Gastroesophageal sphincter (tissue), 4 donors: ENCODE data around the gene MOGAT2. TPM values are rescaled to one million over a fixed set of nuclear protein-coding genes. Genes with fewer than 3 reads are reported as not detected.
A peak's percentile ranks its signal among the peaks of the same experiment; 100 is the strongest.

Source experiments
- ATAC-seq: fragments of 150-250 bp; one replicate; pipeline ENCODE4 v1.9.1; 2016; ENCODE audit warnings: mild to moderate bottlenecking, moderate library complexity
- H3K27ac ChIP-seq, 4 donors: fragments of 200-600 bp; sonication (generic) in 3 of 4; 1 replicate in 3 of 4; 2 replicates in 1 of 4; pipeline ENCODE4 v1.5.1; 2016 to 2019
- H3K27me3 ChIP-seq: fragments of 200-600 bp; sonication (generic); one replicate; pipeline ENCODE4 v1.5.1; 2019
- H3K36me3 ChIP-seq, 2 donors: fragments of 200-600 bp; sonication (generic); one replicate each; pipeline ENCODE4 v1.5.1; 2019; ENCODE audit warnings: control low read depth in 1 of 2
- H3K4me1 ChIP-seq, 3 donors: fragments of 200-600 bp; sonication (generic); 1 replicate in 2 of 3; 2 replicates in 1 of 3; pipeline ENCODE4 v1.5.1; 2016 to 2019; ENCODE audit warnings: control low read depth in 2 of 3
- H3K4me3 ChIP-seq, 2 donors: fragments of 200-600 bp; sonication (generic); one replicate each; pipeline ENCODE4 v1.5.1; 2019; ENCODE audit warnings: mild to moderate bottlenecking in 1 of 2, moderate library complexity in 1 of 2
- H3K9me3 ChIP-seq, 3 donors: fragments of 200-600 bp; sonication (generic); one replicate each; pipeline ENCODE4 v1.5.1; 2017 to 2019; ENCODE audit warnings: control low read depth in 2 of 3
- EP300 ChIP-seq: sonication (generic); formaldehyde crosslinking; IDR thresholded peaks from one replicate; pipeline ENCODE4 v1.6.1; 2017; ENCODE audit warnings: antibody characterized with exemption, mild to moderate bottlenecking
- POLR2A ChIP-seq, 2 donors: fragments of 450-650 bp; IDR thresholded peaks; one replicate each; pipeline ENCODE4 v1.6.1; 2017; ENCODE audit warnings: antibody characterized with exemption in 2 of 2, mild to moderate bottlenecking in 2 of 2, moderate library complexity in 1 of 2
- POLR2AphosphoS5 ChIP-seq: sonication (generic); formaldehyde crosslinking; IDR thresholded peaks from one replicate; pipeline ENCODE4 v1.6.1; 2017; ENCODE audit warnings: antibody characterized with exemption
- WGBS, 2 donors: methylation state at CpG; one replicate each; pipeline ENCODE4 v1.1.5; 2018; ENCODE audit warnings: low coverage in 1 of 2; 5-methylcytosine and 5-hydroxymethylcytosine counted together
- total RNA-seq, 4 donors: library from RNA; depleted of rRNA; stranded (reverse); fragments of >200 nt; gene quantifications; one replicate each; pipeline ENCODE4 v1.1.0, GENCODE V29; 2016
- TF ChIP-seq, protein P1 (sequence below), 4 experiments: fragments of 200-600 bp in 2 of 4; fragments of 450-650 bp in 2 of 4; sonication (generic) in 1 of 4; IDR thresholded peaks; one replicate each; pipeline ENCODE4 v1.5.1; 2017 to 2019; ENCODE audit warnings: antibody characterized with exemption in 4 of 4, mild to moderate bottlenecking in 2 of 4, moderate library complexity in 2 of 4

The MOGAT2 gene
- total RNA-seq, 4 donors from 2014 or later = 0.30 TPM; not detected in 3

DNA sequence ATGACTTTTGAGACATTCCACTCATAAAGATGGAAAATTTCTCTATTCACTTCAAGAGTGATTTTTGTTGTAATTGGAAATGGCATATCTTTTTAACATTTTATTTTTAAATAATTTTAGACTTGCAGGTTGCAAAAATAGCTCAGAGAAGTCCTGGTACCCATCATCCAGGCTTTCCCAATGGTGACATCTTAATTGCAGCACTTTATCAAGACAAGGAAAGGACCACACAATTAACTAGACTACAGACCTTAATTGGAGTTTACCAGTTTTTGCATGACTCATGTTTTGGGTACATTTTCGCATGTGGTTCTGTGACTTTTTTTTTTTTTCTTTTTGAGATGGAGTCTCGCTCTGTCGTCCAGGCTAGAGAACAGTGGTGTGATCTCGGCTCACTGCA, 25.8 kb upstream of the MOGAT2 start:
- no peaks in the 10 kb centered on the region for H3K27me3 ChIP-seq
- 67 to 92% methylated on average over 4 of the region's 4 CpGs for WGBS, 2 donors
- no peak for TF ChIP-seq POLR2A (IDR thresholded peaks at IDR 0.05)
- TF ChIP-seq EP300 = no peak
- no peak for ATAC-seq
- H3K9me3 ChIP-seq = no peaks in the 10 kb centered on the region
- no peaks in the 10 kb centered on the region for H3K4me1 ChIP-seq
- H3K4me3 ChIP-seq = no peak overlapping the region
- no peaks in the 10 kb centered on the region for H3K36me3 ChIP-seq
- no peak overlapping the region for H3K27ac ChIP-seq

DNA sequence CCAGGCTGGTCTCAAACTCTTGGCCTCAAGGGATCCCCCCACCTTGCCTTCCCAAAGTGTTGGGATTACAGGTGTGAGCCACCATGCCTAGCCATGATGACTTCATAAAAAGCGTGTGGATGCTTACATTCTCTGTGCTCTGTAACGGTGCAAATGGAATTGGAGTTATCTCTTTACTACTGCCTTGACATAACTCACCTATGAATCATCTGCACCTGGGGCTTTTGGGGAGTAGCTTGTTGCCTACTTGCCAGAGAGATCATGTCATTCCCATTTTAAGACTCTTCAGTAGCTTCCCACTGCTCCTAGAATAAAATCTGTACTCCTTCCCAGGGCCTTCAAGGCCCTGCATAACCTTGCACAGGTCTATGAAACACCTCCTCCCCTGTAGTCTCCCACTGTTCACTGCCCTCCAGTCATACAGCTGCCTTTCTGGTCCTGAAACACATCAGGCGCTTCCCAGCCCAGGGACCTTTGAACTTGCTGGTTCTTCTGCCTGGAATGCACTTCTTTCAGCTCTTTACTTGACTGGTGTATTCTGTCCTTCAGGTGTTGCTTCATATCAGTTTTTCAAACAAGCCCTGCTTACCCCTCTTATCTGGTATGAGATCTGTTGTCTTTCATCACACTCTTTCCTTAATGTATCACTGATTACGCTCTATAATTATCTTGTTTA, 19.6 kb upstream of the MOGAT2 start:
- H3K27me3 ChIP-seq = no peaks in the 10 kb centered on the region
- 96 to 98% methylated on average over 4 of the region's 4 CpGs for WGBS, 2 donors
- no peak overlapping the region for H3K27ac ChIP-seq
- TF ChIP-seq EP300 (no peak), POLR2AphosphoS5 (no peak), POLR2A (IDR thresholded peaks at IDR 0.05) (no peak)
- TF ChIP-seq, protein P1, sequence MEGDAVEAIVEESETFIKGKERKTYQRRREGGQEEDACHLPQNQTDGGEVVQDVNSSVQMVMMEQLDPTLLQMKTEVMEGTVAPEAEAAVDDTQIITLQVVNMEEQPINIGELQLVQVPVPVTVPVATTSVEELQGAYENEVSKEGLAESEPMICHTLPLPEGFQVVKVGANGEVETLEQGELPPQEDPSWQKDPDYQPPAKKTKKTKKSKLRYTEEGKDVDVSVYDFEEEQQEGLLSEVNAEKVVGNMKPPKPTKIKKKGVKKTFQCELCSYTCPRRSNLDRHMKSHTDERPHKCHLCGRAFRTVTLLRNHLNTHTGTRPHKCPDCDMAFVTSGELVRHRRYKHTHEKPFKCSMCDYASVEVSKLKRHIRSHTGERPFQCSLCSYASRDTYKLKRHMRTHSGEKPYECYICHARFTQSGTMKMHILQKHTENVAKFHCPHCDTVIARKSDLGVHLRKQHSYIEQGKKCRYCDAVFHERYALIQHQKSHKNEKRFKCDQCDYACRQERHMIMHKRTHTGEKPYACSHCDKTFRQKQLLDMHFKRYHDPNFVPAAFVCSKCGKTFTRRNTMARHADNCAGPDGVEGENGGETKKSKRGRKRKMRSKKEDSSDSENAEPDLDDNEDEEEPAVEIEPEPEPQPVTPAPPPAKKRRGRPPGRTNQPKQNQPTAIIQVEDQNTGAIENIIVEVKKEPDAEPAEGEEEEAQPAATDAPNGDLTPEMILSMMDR (IDR thresholded peaks at IDR 0.05) = no peak
- no peak for ATAC-seq
- H3K36me3 ChIP-seq = no peaks in the 10 kb centered on the region
- no peaks in the 10 kb centered on the region for H3K9me3 ChIP-seq
- H3K4me1 ChIP-seq = peaks cover 0 to 8% (median 0%) of the 10 kb centered on the region in 3 donors
- no peak overlapping the region for H3K4me3 ChIP-seq

DNA sequence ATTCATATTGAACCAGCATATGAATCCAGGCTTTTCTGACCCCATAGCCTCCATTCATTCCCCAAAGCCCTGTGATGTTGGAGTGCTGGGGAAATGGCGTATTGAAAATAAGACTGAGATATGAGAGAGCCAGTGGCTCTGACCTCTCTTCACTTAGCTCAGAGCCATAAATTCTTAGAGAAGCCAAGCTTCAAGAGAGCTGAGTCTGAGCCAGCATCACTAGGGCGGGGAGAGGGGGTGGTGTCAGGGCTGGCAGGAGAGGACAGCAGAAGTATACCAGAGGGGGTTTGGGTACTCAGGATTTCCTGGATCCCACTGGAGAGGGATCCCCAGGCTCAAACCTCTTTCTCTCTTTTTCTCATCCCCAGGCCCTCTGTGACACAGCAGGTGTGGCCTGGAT, 16.7 kb upstream of the MOGAT2 start:
- no peak for ATAC-seq
- Histone ChIP-seq H3K4me3 (no peak overlapping the region), H3K9me3 (no peaks in the 10 kb centered on the region), H3K36me3 (no peaks in the 10 kb centered on the region), H3K27me3 (no peaks in the 10 kb centered on the region), H3K4me1 (peaks cover 0 to 11% (median 0%) of the 10 kb centered on the region in 3 donors), H3K27ac (no peak overlapping the region)
- 46% methylated on average over 2 of the region's 2 CpGs; no CpG with 5 or more reads in 1 of the 2 donors for WGBS, 2 donors
- TF ChIP-seq, protein P1 (IDR thresholded peaks at IDR 0.05) = no peak
- no peak for TF ChIP-seq EP300
- no peak for TF ChIP-seq POLR2AphosphoS5
- no peak for TF ChIP-seq POLR2A (IDR thresholded peaks at IDR 0.05)

DNA sequence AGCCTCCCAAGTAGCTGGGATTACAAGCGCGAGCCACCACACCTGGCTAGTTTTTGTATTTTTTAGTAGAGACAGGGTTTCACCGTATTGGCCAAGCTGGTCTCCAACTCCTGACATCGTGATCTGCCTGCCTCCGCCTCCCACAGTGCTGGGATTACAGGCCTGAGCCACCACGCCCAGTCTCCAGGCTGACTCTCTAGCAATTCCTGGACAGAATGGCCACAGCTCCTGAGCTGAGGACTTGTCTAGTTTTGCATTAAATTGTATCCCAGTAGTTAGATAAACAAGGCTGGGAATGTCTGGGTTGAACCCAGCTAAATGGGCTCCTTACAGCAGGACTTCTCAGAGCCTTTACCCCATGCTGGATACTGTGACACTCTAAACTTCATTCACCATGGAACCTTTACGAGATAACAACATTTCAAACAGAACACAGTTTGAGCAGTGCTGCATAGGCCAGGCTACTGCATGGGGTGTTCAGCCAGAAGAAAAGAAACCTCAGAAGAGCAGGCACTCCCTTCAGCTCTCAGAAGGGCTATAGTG, 13.9 kb upstream of the MOGAT2 start:
- Histone ChIP-seq H3K27me3 (no peaks in the 10 kb centered on the region), H3K4me3 (no peak overlapping the region), H3K27ac (no peak overlapping the region), H3K36me3 (no peaks in the 10 kb centered on the region), H3K9me3 (no peaks in the 10 kb centered on the region), H3K4me1 (peaks cover 0 to 19% (median 0%) of the 10 kb centered on the region in 3 donors)
- TF ChIP-seq EP300 (no peak), POLR2A (IDR thresholded peaks at IDR 0.05) (no peak), POLR2AphosphoS5 (no peak)
- TF ChIP-seq, protein P1 (IDR thresholded peaks at IDR 0.05) = no peak
- no peak for ATAC-seq
- WGBS, 2 donors = 40 to 75% methylated on average over 2 to 7 of the region's 7 CpGs

DNA sequence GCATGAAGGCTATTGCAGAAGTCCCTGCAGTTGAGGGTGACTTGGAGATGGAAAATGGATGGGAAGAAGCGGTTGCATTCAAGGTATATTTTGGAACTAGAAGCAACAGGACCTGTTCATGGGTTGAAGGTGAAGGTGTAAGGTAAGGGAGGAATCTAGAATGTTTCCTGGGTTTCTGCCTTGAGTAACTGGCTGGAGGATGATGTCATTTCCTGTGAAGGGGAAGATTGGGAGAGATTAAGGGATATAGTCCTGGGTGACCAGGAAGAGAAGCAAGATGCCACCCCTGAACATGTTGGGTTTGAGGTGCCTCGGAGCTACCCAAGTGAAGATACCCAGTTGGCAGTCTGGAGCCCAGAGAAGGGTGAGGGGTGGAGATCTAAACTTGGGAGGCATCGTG, 12.1 kb upstream of the MOGAT2 start:
- Histone ChIP-seq H3K27ac (no peak overlapping the region), H3K27me3 (no peaks in the 10 kb centered on the region), H3K9me3 (peaks cover 0 to 6% (median 0%) of the 10 kb centered on the region in 3 donors), H3K36me3 (no peaks in the 10 kb centered on the region), H3K4me3 (no peak overlapping the region), H3K4me1 (peaks cover 0 to 15% (median 0%) of the 10 kb centered on the region in 3 donors)
- WGBS, 2 donors = 78 to 92% methylated on average over 2 to 3 of the region's 3 CpGs
- TF ChIP-seq POLR2A (IDR thresholded peaks at IDR 0.05) = no peak
- TF ChIP-seq EP300 = no peak
- no peak for ATAC-seq

DNA sequence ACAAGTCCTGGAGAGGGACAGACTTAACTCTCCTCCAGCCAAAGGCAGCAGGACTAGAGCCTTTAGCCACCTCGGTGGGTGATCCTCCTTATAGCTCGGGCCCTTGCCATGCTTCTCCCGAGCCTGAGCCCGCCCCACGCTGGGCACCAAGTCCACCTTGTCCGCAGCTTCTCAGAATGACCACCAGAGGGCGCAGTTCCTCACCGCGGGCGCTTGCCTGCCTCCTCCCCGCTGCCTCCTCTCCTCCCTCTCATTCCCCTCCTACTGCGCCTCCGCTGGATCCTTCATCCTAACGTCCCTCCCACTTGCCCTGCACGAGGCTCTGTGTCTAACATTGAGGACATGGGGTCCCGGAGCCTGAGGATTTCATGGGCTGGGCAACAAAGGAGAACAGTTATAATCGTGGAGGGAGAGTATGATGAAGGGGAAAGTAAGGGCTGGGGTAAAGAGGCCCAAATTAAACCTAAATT, 11.3 kb upstream of the MOGAT2 start:
- peak; percentile 92 for ATAC-seq
- TF ChIP-seq, protein P1 (IDR thresholded peaks at IDR 0.05) = peak; percentile 81 to 95 (median 88)
- TF ChIP-seq EP300 = no peak
- H3K27me3 ChIP-seq = no peaks in the 10 kb centered on the region
- 0 to 13% methylated on average over 1 to 2 of the region's 17 CpGs for WGBS, 2 donors
- H3K9me3 ChIP-seq = peaks cover 0 to 6% (median 0%) of the 10 kb centered on the region in 3 donors
- H3K36me3 ChIP-seq = no peaks in the 10 kb centered on the region
- H3K4me3 ChIP-seq = no peak overlapping the region
- H3K27ac ChIP-seq = no peak overlapping the region
- H3K4me1 ChIP-seq = peaks cover 0 to 11% (median 0%) of the 10 kb centered on the region in 3 donors
